ENCODE results near the gene P2RX4.
"Not testable (repeated sequence)": the region's sequence is repeated elsewhere in the genome, so short reads cannot be mapped to it uniquely, and the experiment has no call there.

P2RX4 gene

DNA sequence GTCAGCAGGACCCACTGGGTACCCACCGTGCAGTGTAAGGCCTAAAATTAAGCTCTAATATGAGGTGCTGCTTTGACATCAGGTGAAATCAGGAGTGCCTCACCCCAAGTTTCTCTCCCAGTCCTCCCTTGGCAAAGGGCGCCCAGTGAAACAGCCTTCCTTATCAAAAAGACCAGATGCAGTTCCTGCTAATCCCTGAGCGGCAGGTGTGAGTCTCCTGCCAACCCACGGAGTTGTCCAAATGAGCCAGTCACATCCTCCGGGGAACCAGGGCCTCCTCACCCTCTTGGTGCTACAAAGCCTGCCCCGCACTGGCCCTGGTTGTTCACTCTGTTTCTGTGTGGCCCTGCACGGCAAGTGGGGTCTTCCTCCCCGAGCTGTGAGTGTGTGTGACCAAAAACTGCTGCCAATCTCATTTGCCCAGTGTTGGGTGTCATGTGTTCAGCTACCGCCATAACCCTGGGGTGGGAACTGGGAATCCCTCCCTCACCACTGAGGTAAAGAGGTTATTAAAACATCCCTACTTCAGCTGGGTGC is 20.2 kb upstream of the P2RX4 start:
- no peak overlapping the region for H3K4me3 ChIP-seq (ENCODE audit: insufficient read length, low read depth)
- H3K4me1 ChIP-seq (ENCODE audit: insufficient read depth, insufficient read length) = no peaks in the 10 kb centered on the region
- H3K27me3 ChIP-seq (ENCODE audit: insufficient read depth, insufficient read length) = no peaks in the 10 kb centered on the region
- no peak overlapping the region for H3K9ac ChIP-seq (ENCODE audit: insufficient read length, low read depth)
- DNase-seq (ENCODE audit: low read depth, low spot score) = no peak
- H3K9me3 ChIP-seq (ENCODE audit: insufficient read depth, low read length) = peaks cover 8% of the 10 kb centered on the region; the same call in 1 of the 2 replicates
- TF ChIP-seq ZNF274 (IDR thresholded peaks at IDR 0.05; ENCODE audit: low read depth, low read length) (no peak), SUZ12 (IDR thresholded peaks at IDR 0.05; ENCODE audit: extremely low read depth, insufficient read depth, insufficient read length) (no peak), YY1 (IDR thresholded peaks at IDR 0.05; ENCODE audit: insufficient read depth, insufficient read length) (no peak)
- no peaks in the 10 kb centered on the region for H3K36me3 ChIP-seq (ENCODE audit: insufficient read depth, insufficient read length, low read length)

- Histone ChIP-seq H3K4me3 (ENCODE audit: insufficient read length, low read depth) (no peak overlapping the region), H3K9ac (ENCODE audit: insufficient read length, low read depth) (no peak overlapping the region), H3K27me3 (ENCODE audit: insufficient read depth, insufficient read length) (no peaks in the 10 kb centered on the region), H3K36me3 (ENCODE audit: insufficient read depth, insufficient read length, low read length) (no peaks in the 10 kb centered on the region), H3K9me3 (ENCODE audit: insufficient read depth, low read length) (peaks cover 8% of the 10 kb centered on the region; the same call in 1 of the 2 replicates), H3K4me1 (ENCODE audit: insufficient read depth, insufficient read length) (no peaks in the 10 kb centered on the region)
- no peak for DNase-seq (ENCODE audit: low read depth, low spot score)
- TF ChIP-seq SUZ12 (IDR thresholded peaks at IDR 0.05; ENCODE audit: extremely low read depth, insufficient read depth, insufficient read length) = no peak
- TF ChIP-seq YY1 (IDR thresholded peaks at IDR 0.05; ENCODE audit: insufficient read depth, insufficient read length) = no peak
- no peak for TF ChIP-seq ZNF274 (IDR thresholded peaks at IDR 0.05; ENCODE audit: low read depth, low read length)
Measured at GRCh38 chr12:121190523-121191031, 19.4 kb upstream of the P2RX4 start.

- DNase-seq (ENCODE audit: low read depth, low spot score) = no peak
- TF ChIP-seq YY1 (IDR thresholded peaks at IDR 0.05; ENCODE audit: insufficient read depth, insufficient read length) (no peak), SUZ12 (IDR thresholded peaks at IDR 0.05; ENCODE audit: extremely low read depth, insufficient read depth, insufficient read length) (no peak), ZNF274 (IDR thresholded peaks at IDR 0.05; ENCODE audit: low read depth, low read length) (no peak)
- no peaks in the 10 kb centered on the region for H3K27me3 ChIP-seq (ENCODE audit: insufficient read depth, insufficient read length)
- no peaks in the 10 kb centered on the region for H3K4me1 ChIP-seq (ENCODE audit: insufficient read depth, insufficient read length)
- no peaks in the 10 kb centered on the region for H3K36me3 ChIP-seq (ENCODE audit: insufficient read depth, insufficient read length, low read length)
- H3K4me3 ChIP-seq (ENCODE audit: insufficient read length, low read depth) = no peak overlapping the region
- H3K9ac ChIP-seq (ENCODE audit: insufficient read length, low read depth) = no peak overlapping the region
- H3K9me3 ChIP-seq (ENCODE audit: insufficient read depth, low read length) = peaks cover 8% of the 10 kb centered on the region; the same call in 1 of the 2 replicates
Measured at GRCh38 chr12:121191151-121191550, 18.8 kb upstream of the P2RX4 start.

DNA sequence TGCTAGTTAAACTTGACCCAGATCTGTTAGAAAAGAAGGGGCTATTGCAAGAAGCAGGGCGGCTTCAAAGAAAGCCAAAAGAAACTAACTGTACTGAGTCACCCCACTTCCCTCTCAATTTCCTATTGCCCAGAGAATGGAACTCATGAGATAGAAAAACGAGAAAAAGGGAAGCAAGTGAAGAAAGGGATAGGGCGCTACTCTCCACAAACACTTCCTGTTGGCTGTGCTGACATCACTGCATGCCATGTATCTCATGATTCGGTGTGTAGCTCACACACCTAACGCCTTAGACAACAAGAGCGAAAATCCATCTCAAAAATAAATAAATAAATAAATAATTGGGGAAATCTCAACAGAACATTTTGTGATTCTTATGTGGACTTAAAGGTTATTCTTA is 13.0 kb upstream of the P2RX4 start:
- TF ChIP-seq YY1 (IDR thresholded peaks at IDR 0.05; ENCODE audit: insufficient read depth, insufficient read length) (no peak), SUZ12 (IDR thresholded peaks at IDR 0.05; ENCODE audit: extremely low read depth, insufficient read depth, insufficient read length) (no peak), ZNF274 (IDR thresholded peaks at IDR 0.05; ENCODE audit: low read depth, low read length) (no peak)
- Histone ChIP-seq H3K27me3 (ENCODE audit: insufficient read depth, insufficient read length) (no peaks in the 10 kb centered on the region), H3K4me3 (ENCODE audit: insufficient read length, low read depth) (no peak overlapping the region), H3K36me3 (ENCODE audit: insufficient read depth, insufficient read length, low read length) (no peaks in the 10 kb centered on the region), H3K4me1 (ENCODE audit: insufficient read depth, insufficient read length) (no peaks in the 10 kb centered on the region), H3K9me3 (ENCODE audit: insufficient read depth, low read length) (no peaks in the 10 kb centered on the region), H3K9ac (ENCODE audit: insufficient read length, low read depth) (no peak overlapping the region)
- no peak for DNase-seq (ENCODE audit: low read depth, low spot score)

GRCh38 chr12:121198949-121199348 is 11.0 kb upstream of the P2RX4 start:
- DNase-seq (ENCODE audit: low read depth, low spot score) = no peak
- no peaks in the 10 kb centered on the region for H3K36me3 ChIP-seq (ENCODE audit: insufficient read depth, insufficient read length, low read length)
- no peaks in the 10 kb centered on the region for H3K4me1 ChIP-seq (ENCODE audit: insufficient read depth, insufficient read length)
- H3K4me3 ChIP-seq (ENCODE audit: insufficient read length, low read depth) = no peak overlapping the region
- TF ChIP-seq ZNF274 (IDR thresholded peaks at IDR 0.05; ENCODE audit: low read depth, low read length) (no peak), SUZ12 (IDR thresholded peaks at IDR 0.05; ENCODE audit: extremely low read depth, insufficient read depth, insufficient read length) (no peak), YY1 (IDR thresholded peaks at IDR 0.05; ENCODE audit: insufficient read depth, insufficient read length) (no peak)
- no peaks in the 10 kb centered on the region for H3K9me3 ChIP-seq (ENCODE audit: insufficient read depth, low read length)
- H3K27me3 ChIP-seq (ENCODE audit: insufficient read depth, insufficient read length) = no peaks in the 10 kb centered on the region
- no peak overlapping the region for H3K9ac ChIP-seq (ENCODE audit: insufficient read length, low read depth)

DNA sequence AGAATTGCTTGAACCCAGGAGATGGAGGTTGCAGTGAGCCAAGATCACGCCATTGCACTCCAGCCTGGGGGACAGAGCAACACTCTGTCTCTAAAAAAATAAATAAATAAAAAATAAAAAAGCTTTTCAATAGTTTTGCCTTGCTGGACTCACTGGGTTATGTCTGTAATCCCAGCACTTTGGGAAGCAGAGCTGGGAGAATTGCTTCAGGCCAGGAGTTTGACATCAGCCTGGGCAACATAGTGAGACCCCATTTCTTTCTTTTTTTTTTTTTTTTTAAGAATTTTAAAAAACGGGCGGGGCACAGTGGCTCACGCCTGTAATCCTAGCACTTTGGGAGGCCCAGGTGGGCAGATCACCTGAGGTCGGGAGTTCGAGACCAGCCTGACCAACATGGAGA is 8.8 kb upstream of the P2RX4 start:
- DNase-seq (ENCODE audit: low read depth, low spot score); H3K9me3 ChIP-seq (ENCODE audit: insufficient read depth, low read length); H3K27me3 ChIP-seq (ENCODE audit: insufficient read depth, insufficient read length); H3K4me3 ChIP-seq (ENCODE audit: insufficient read length, low read depth); H3K9ac ChIP-seq (ENCODE audit: insufficient read length, low read depth); H3K36me3 ChIP-seq (ENCODE audit: insufficient read depth, insufficient read length, low read length); H3K4me1 ChIP-seq (ENCODE audit: insufficient read depth, insufficient read length): not testable (repeated sequence)

DNA sequence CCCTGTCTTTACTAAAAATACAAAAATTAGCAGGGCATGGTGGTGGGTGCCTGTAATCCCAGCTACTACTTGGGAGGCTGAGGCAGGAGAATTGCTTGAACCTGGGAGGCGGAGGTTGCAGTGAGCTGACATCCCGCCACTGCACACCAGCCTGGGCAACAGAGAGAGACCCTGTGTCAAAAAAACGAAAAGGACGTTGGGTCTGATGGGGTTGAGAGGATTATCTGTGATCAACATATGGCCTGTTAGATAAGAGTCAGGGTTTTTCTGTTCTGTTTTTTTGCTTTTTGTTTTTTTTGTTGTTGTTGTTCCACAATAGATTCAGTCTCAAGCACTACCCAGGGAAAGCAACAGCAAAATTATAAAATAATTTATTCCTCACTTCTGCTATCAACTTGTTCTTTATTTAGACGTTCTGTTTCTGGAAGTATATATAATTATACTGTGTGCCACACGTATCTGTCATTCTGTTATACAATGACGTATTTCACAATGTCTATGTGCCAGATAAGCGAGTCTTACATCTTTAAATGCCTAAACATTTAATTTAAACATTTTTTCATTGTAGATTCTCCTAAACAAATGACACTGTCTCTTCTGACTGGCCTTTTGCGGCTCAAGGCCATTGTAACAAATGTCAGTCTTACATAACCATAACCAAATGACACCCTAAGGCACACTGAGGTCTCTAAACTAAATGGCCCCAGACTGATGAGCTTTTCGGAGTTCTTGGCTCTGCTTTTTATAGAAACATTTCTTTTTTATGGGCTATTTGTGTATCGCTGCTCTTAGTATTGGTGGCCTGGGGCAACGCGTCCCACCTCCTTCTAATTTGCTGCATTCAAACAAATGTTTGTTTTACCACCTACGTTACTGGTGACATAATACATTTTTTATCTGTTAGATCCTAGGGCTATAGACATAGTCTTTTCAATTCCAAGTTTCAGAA is 7.2 kb upstream of the P2RX4 start:
- no peak overlapping the region for H3K4me3 ChIP-seq (ENCODE audit: insufficient read length, low read depth)
- H3K36me3 ChIP-seq (ENCODE audit: insufficient read depth, insufficient read length, low read length) = no peaks in the 10 kb centered on the region
- H3K9ac ChIP-seq (ENCODE audit: insufficient read length, low read depth) = no peak overlapping the region
- no peaks in the 10 kb centered on the region for H3K9me3 ChIP-seq (ENCODE audit: insufficient read depth, low read length)
- H3K27me3 ChIP-seq (ENCODE audit: insufficient read depth, insufficient read length) = no peaks in the 10 kb centered on the region
- no peaks in the 10 kb centered on the region for H3K4me1 ChIP-seq (ENCODE audit: insufficient read depth, insufficient read length)
- no peak for TF ChIP-seq ZNF274 (IDR thresholded peaks at IDR 0.05; ENCODE audit: low read depth, low read length)
- no peak for TF ChIP-seq SUZ12 (IDR thresholded peaks at IDR 0.05; ENCODE audit: extremely low read depth, insufficient read depth, insufficient read length)
- no peak for TF ChIP-seq YY1 (IDR thresholded peaks at IDR 0.05; ENCODE audit: insufficient read depth, insufficient read length)
- DNase-seq (ENCODE audit: low read depth, low spot score) = no peak
